ENCODE results near the gene C1orf159. TPM values are rescaled to one million over a fixed set of nuclear protein-coding genes. Genes with fewer than 3 reads are reported as not detected.

The C1orf159 gene
- total RNA-seq, 1 donor from 2014 or later = 31.8 TPM

GRCh38 chr1:1137256-1138045, 21.6 kb upstream of the C1orf159 start:
- H3K36me3 Mint-ChIP-seq = no peaks in the 10 kb centered on the region
- no peak for TF ChIP-seq CTCF (IDR thresholded peaks at IDR 0.05; ENCODE audit: unreplicated experiment)
- H3K27ac Mint-ChIP-seq = no peak overlapping the region
- peaks cover 6% of the 10 kb centered on the region for H3K4me1 Mint-ChIP-seq
- no peaks in the 10 kb centered on the region for H3K9me3 Mint-ChIP-seq
- peaks cover 15% of the 10 kb centered on the region for H3K27me3 Mint-ChIP-seq (ENCODE audit: low read depth)
- H3K4me3 Mint-ChIP-seq = no peak overlapping the region
- DNase-seq (ENCODE audit: low spot score in 2 of 2, unreplicated experiment in 2 of 2) = no peak

- peaks cover 15% of the 10 kb centered on the region for H3K27me3 Mint-ChIP-seq (ENCODE audit: low read depth)
- TF ChIP-seq CTCF (IDR thresholded peaks at IDR 0.05; ENCODE audit: unreplicated experiment) = no peak
- H3K27ac Mint-ChIP-seq = no peak overlapping the region
- no peaks in the 10 kb centered on the region for H3K36me3 Mint-ChIP-seq
- H3K4me1 Mint-ChIP-seq = peaks cover 8% of the 10 kb centered on the region
- DNase-seq (ENCODE audit: low spot score in 2 of 2, unreplicated experiment in 2 of 2) = no peak
- H3K9me3 Mint-ChIP-seq = no peaks in the 10 kb centered on the region
- no peak overlapping the region for H3K4me3 Mint-ChIP-seq
Observed at GRCh38 chr1:1136547-1137230, 20.8 kb upstream of the C1orf159 start.

GRCh38 chr1:1135339-1136136, 19.6 kb upstream of the C1orf159 start:
- Mint-ChIP-seq H3K4me1 (peaks cover 13% of the 10 kb centered on the region), H3K36me3 (no peaks in the 10 kb centered on the region), H3K27me3 (ENCODE audit: low read depth) (peaks cover 15% of the 10 kb centered on the region), H3K9me3 (no peaks in the 10 kb centered on the region), H3K4me3 (no peak overlapping the region), H3K27ac (no peak overlapping the region)
- no peak for DNase-seq (ENCODE audit: low spot score in 2 of 2, unreplicated experiment in 2 of 2)
- TF ChIP-seq CTCF (IDR thresholded peaks at IDR 0.05; ENCODE audit: unreplicated experiment) = no peak

GRCh38 chr1:1134300-1134970, 18.5 kb upstream of the C1orf159 start:
- Mint-ChIP-seq H3K27me3 (ENCODE audit: low read depth) (peaks cover 15% of the 10 kb centered on the region), H3K27ac (no peak overlapping the region), H3K4me3 (no peak overlapping the region), H3K9me3 (no peaks in the 10 kb centered on the region), H3K4me1 (peaks cover 16% of the 10 kb centered on the region), H3K36me3 (no peaks in the 10 kb centered on the region)
- DNase-seq (ENCODE audit: low spot score in 2 of 2, unreplicated experiment in 2 of 2) = no peak
- TF ChIP-seq CTCF (IDR thresholded peaks at IDR 0.05; ENCODE audit: unreplicated experiment) = no peak
